GM21737 (cell line): ENCODE data around the gene NKD2.
"Not testable (repeated sequence)": the region's sequence is repeated elsewhere in the genome, so short reads cannot be mapped to it uniquely, and the experiment has no call there.

Source experiments
- ATAC-seq: cut with Tn5 transposase; IDR thresholded peaks from one replicate; pipeline ENCODE4 v1.9.1; 2021; ENCODE audit warnings: mild to moderate bottlenecking, moderate library complexity; ENCODE audit not compliant: unreplicated experiment

NKD2 gene

DNA sequence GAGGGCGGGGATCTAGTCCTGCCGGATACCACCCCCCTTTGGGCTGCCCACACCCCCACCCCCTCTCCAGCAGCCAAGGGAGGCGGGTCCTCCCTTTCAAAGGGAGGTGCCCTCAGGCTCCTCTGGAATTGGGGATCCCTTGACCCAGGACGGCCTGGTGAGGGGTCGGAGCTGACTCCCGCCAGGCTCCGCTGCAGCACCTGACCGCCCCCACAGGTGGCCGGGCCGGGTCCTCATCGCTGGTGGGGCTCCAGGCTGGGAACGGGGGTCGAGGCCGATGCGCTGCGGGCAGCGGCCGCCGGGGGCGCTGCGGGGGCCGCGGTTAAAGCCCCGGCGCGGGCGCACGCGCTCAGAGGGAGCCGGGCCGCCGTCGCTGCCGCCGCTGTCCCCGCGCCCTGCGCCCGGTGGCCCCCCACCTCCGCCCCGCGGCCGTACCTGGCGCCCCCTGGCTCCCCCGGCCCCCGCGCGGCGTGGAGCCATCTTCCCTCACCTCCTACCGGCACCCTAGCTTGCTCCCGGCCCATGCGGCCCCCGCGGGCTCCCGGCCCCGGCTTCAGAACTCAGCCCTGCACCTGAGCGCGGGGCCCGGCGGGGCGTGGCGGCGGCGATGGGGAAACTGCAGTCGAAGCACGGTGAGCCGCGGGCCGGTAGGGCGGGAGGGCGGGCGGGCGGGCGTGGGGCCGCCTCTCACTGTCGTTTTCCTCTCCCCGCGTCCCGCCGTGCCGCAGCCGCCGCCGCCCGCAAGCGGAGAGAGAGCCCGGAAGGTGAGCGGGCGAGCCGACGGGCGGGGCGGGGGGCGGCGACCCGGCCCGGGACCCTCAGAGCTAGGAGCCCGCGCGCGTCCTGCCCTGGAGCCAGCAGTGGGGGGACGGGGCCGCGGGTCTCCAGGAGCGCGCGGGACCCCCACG lies at the start of gene NKD2:
Gene NKD2, plus strand, starts transcription at position 352 of the 908 bp plus-strand sequence. Its CDS starts 256 bp downstream, at position 608.
- no peak for ATAC-seq

- no peak for ATAC-seq
Measured at GRCh38 chr5:959581-960531, 48.7 kb upstream of the NKD2 start.

- no peak for ATAC-seq
Measured at GRCh38 chr5:960551-960950, 48.1 kb upstream of the NKD2 start.

GRCh38 chr5:961002-961710 lies 47.4 kb upstream of the NKD2 start:
- no peak for ATAC-seq

DNA sequence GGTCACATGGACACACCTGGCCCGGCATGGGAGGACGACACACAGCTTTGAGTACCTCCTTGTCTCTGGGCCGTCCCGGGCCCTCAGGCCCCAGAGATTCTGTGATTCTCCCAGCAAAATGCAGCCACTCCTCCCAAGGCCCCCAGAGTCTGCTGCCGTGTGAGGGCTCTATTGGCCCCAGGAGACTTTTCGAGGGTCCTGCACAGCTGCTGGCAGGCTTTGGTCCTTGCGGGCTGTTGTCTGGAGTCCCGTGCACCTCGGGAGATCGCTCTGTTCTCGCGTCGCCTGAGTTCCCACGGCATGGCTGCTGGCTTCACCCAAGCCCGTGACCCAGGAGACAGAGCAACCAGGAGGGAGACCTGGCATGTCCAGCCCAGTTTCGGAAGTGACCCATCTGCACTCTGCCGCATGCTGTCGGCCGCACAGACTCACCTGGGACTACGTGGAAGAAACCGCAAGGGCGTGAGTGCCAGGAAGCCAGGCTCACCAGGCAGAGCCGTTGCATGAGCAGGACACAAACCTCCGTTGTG lies 46.8 kb upstream of the NKD2 start:
- no peak for ATAC-seq

DNA sequence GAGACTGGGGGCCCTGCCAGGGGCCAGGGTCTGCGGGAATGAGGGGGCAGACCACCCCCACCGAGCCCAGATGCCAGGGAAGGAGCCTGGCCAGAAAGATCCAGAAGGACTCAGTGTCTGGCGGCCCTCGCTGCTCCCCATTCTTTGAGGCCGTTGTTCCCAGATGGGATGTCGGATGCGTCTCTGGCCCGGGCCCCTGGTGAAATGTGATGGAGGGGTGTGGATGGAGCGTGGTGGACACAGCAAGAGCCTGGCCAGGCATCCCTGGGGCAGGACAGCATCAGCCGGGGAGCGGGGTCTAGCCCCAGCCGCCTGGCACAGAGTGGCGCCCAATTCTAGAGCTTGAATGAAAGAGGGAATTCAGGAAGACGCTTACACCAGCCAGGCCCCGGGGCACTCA lies 46.2 kb upstream of the NKD2 start:
- no peak for ATAC-seq

DNA sequence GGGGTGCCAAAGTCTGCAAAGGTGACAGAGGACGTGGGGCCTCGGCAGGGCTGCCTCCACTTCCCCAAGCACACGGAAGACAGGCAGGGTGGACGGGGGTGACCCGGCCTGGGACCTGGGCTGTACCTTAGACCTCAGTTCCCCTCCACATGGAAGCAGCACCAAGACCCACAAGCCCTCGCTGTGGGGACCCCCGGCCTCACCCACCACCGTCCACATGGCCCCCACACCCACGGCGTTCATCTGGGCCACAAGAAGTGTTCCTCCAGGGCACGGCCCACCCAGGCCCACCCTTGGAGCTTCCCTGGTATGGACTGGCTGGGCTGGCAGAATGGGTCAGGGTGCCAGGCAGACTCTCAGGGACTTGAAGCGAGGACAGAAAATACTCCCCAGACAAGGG lies 45.8 kb upstream of the NKD2 start:
- no peak for ATAC-seq

DNA sequence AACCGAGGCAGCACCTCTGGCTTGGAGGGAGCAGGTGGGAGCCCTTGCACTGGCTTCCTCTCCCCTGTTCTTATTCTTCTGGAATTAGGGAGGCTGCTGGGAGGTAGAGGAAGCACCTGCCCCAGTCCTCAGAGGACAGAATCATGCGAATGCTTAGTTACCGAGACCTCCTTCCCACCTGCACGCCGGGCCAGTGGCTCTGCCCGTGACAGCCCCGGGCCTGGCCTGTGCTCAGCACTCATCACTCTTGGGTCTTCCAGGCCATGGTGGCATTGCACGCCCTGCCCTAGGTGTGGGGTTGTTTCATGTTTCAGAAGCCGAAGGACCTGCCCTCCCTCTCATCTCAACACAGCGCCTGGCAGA lies 45.3 kb upstream of the NKD2 start:
- no peak for ATAC-seq

- ATAC-seq = peak; percentile 74
Measured at GRCh38 chr5:963673-964531, 44.7 kb upstream of the NKD2 start.

- ATAC-seq = no peak
Measured at GRCh38 chr5:964821-965220, 43.8 kb upstream of the NKD2 start.

DNA sequence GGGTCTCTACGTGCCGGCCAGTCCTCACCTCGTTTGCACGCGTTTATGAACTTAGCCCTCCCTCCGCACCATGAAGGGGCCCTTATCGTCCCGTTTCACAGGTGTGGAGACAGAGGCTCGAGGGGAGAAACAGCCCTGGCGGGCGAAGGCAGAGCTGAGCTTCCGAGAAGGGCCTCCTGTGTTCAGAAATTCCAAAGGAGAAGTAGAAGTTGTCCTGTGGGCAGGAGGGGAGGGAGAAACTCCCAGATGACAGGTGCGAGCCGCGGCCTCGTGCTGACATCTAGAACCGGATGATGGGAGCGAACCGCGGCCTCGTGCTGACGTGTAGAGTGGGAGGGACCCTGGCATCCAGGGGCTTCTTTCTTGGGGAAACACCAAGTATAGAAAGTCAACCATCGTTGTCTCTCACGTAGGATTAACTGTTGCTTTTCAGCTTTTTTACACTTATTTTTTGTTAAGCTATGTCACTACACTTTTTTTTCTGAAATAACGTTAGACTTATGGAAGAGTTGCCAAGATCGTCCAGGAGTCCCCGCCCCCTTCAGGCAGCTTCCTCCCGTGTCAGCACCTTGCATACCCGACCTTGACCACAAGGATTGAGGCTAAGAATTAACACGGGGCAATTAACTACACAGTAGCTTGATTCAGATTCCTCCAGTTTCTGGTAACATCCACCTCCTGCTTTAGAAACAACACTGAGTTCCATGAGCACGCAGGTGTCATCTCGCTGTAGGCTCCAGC lies 42.8 kb upstream of the NKD2 start:
- ATAC-seq = no peak

DNA sequence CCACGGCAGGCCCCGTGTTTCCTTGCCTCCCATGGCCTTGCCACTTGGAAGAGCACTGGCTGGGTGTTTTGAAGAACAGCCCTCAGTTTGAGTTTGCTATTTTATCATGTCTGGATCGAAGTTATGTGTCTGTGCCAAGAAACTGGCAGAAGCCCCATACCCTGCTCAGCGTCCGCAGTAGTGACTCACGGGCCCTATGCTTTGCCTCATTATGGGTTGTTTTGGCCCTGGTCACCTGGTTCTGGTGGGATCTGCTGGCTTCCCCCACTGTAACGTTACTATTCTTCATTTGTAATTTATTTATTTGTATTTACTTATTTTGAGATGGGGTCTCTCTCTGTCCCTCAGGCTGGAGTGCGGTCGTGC lies 42.3 kb upstream of the NKD2 start:
- no peak for ATAC-seq

DNA sequence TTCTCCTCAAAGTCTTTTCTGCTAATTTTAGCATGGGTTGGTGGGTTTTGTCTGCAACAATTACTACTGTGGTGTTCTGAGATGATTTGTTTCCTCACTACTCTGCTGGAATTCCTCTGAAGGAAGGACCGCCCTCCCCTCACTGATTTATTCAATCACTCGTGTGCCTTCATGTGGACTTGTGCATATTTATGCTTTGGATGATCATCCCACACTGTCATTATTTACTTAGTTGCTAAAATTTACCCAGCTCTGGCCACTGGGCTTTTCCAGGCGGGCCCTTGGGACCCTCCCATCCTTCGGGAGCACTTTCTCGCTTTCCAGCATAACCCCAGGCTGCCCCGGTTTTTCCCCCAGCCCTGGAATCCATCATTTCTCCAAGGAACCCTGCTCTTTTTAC lies 41.7 kb upstream of the NKD2 start:
- no peak for ATAC-seq

DNA sequence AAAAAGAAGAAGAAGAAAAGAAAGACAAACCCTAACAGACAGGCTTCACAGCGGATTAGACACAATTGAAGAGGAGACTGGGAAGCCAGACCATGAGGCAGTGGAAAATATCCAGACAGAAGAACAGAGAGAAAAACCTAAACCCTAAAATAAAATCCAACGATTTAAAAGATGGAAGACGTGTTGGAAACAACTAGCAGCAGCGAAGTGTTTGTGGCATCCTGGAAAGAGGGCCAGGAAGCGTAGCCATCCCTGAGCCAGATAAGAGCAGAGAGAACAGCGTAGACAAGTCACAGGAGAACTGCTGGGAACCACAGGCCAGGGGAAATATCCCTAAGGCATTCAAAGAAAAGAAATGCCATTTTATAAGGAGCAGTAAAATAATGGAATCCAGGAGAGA lies 39.7 kb upstream of the NKD2 start:
- ATAC-seq = no peak

DNA sequence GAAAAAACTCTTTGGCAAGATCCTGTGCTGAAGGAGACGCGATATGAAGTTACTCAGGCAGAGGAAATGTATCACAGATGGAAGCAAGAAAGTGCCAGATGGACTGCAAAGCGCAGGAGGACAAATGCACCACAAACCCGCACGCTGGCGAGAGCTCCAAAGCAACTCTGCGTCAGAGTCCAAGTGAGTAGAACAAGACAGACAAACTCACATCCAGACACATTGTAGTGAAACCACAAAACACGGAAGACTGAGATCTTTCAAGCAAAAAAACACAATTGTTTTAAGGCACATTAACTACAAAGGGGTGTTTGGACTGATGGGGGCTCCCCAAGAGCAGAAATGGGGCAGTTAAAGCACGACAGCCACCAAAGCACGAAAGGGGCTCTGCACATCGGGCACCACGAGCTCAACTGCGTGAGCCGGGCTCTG lies 39.2 kb upstream of the NKD2 start:
- ATAC-seq = no peak

DNA sequence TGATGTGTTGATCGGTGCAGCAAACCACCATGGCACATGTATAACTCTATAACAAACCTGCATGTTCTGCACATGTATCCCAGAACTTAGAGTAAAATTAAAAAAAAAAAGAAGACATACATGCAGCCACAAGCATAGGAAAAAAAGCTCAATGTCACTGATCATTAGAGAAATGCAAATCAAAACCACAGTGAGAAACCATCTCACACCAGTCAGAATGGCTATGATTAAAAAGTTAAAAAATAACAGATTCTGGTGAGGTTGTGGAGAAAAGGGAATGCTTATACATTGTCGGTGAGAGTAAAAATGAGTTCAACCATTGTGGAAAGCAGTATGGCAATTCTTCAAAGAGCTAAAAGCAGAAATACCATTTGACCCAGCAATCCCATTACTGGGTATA lies 36.0 kb upstream of the NKD2 start:
- not testable (repeated sequence) for ATAC-seq

DNA sequence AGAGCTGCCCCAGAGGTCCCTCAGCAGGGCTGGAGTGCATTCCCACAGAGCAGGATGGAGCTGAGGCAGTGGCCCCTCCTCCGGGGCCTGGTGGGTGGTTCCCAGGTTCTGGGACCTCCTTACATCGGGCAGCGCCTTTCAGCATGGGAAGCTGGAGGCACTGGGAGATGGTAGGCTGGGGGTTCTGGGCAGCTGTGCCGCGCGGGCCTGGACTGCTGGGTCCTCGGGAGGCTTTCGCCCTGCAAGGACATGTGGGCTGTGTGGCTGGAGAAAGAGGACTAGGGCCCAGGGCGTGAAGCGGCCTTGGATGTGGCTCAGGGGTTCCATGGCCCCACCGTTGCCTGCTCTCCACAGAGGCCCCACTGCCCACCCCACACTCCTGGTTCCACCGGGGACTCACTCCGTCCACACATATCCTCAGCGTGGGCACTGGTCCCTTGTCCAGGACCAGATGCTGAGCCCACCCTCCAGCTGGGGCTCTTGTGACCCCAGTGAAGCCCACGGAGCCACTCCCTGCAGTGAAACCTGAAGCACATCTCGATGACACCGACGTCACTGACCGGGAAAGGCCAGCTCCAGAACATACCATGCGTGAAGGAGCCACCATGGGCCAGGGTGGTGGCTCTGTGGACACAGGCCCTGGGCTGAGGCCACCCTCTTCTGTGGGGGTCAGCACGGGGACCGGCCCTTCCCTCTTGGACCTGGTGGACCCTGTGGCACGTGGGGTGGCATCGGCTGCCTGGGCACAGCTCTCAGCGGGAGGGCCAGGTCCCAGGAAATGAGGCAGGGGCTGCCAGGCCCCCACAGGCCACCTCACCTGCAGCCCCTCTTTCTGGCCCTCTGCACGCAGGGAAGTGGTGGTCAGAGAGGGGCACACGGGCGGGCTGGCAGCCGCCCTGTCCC lies 31.5 kb upstream of the NKD2 start:
- ATAC-seq = no peak

DNA sequence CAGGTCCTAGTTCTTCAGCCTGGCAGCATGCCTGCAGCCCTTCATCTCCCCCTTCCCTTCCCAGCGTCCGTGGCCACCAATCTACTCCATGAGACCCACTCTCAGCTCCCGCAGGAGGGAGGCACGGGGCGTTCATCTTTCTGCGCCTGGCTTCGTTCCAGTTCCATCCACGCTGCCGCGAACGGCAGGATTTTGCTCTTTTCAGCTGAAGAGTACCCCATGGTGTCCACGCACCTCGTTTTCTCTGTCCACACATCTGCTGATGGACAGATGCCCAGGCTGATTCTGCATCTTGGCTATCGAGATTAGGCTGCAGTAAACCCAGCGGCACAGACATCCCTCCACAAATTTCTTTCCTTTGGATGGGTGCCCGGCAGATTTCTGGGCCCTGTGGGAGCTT lies 30.5 kb upstream of the NKD2 start:
- no peak for ATAC-seq
